OCI-LY1 (cell line): ENCODE results near the gene SSC4D.

Experiments used
- CTCF ChIP-seq: fragments of 200-600 bp; sonication (generic), shearing (Covaris generic); IDR thresholded peaks from 2 replicates; pipeline ENCODE4 v1.5.1; 2017; ENCODE audit warnings: mild to moderate bottlenecking, antibody characterized with exemption, low read length, moderate library complexity, mixed read lengths
- EZH2 ChIP-seq: fragments of 200-600 bp; sonication (generic), shearing (Covaris generic); IDR thresholded peaks from 2 replicates; pipeline ENCODE4 v1.8.0; 2017; ENCODE audit warnings: borderline replicate concordance, mixed run types, mild to moderate bottlenecking, antibody characterized with exemption, low read length, moderate library complexity, mixed read lengths

- TF ChIP-seq EZH2 (no peak), CTCF (no peak)
Measured at GRCh38 chr7:76409537-76409936, at the start of gene SSC4D.
